Measurements from ENCODE around the gene CHPF2.

GRCh38 chr7:151269511-151269910 lies 37.2 kb downstream of the CHPF2 start:
- TF ChIP-seq CTCF (IDR thresholded peaks at IDR 0.05; ENCODE audit: insufficient read depth, low read depth, low read length) (no peak), EZH2 (IDR thresholded peaks at IDR 0.05; ENCODE audit: insufficient read depth, low read length) (no peak)
